GM10248 (cell line): ENCODE measurements around the gene TANC1.

Experiments
- CTCF ChIA-PET: fragments of 300-600 bp; sonication (Branson Sonifier 250); formaldehyde crosslinking; extraction: SDS; loops from one replicate; lab custom pipeline; 2021; ENCODE audit warnings: antibody characterized with exemption; lab: Yijun Ruan, JAX
- POLR2A ChIA-PET: fragments of 350-650 bp; sonication (Branson Sonifier 250); formaldehyde crosslinking; extraction: SDS; loops from one replicate; lab custom pipeline; 2020; ENCODE audit warnings: antibody characterized with exemption; lab: Yijun Ruan, JAX
- DNase-seq: peaks from one replicate; pipeline ENCODE4 v3.0.0; 2012; ENCODE audit errors: extremely low spot score
- TF ChIP-seq, protein P1 (sequence below): IDR thresholded peaks from 2 replicates; pipeline ENCODE4 v1.5.1; 2012; ENCODE audit warnings: mild to moderate bottlenecking, low read depth; ENCODE audit errors: extremely low read depth, missing control alignments, control extremely low read depth

The TANC1 gene

DNA sequence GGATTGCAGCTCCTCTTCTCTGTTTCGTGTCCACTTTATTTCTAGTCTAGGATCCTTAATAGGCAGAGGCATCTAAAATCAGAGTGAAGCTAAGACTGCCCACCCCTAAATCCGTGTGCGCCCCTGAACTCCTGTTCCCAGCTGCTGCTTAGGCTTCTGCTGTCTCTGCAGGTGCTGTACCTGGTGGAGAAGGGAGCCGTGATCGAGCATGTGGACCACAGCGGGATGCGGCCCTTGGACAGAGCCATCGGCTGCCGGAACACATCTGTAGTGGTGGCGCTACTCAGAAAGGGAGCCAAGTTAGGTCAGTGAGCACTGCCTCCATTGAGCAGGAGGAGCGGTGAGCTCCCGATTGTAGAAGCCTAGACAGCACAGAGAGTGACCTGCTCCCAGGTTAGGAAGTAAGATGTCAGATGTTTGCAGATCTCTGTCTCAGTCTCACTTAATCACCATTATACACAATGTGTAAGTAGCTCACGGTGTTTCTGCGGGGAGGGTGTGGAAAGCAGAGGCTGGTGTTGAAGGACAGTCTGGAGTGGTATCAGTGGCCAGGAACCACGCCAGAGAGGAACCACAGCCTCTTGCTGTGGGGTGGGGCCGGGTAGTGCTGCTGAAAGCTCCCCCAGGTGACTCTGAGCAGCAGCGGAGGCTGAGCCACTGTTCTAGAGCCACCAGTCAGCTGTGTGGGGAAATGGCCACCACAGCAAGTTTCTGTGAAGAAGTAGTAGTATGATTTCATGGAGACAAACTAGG is 255.8 kb downstream of the TANC1 start:
- ChIA-PET POLR2A (no interaction called here), CTCF (interaction anchor here (1.1 to 1.9 kb wide), 4 partner anchors 9 to 25 kb away, joined by 3 to 4 read pairs (median 4); no protein-coding TSS in a partner anchor)
- peak; percentile 4 for DNase-seq
- TF ChIP-seq, protein P1, sequence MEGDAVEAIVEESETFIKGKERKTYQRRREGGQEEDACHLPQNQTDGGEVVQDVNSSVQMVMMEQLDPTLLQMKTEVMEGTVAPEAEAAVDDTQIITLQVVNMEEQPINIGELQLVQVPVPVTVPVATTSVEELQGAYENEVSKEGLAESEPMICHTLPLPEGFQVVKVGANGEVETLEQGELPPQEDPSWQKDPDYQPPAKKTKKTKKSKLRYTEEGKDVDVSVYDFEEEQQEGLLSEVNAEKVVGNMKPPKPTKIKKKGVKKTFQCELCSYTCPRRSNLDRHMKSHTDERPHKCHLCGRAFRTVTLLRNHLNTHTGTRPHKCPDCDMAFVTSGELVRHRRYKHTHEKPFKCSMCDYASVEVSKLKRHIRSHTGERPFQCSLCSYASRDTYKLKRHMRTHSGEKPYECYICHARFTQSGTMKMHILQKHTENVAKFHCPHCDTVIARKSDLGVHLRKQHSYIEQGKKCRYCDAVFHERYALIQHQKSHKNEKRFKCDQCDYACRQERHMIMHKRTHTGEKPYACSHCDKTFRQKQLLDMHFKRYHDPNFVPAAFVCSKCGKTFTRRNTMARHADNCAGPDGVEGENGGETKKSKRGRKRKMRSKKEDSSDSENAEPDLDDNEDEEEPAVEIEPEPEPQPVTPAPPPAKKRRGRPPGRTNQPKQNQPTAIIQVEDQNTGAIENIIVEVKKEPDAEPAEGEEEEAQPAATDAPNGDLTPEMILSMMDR = no peak

DNA sequence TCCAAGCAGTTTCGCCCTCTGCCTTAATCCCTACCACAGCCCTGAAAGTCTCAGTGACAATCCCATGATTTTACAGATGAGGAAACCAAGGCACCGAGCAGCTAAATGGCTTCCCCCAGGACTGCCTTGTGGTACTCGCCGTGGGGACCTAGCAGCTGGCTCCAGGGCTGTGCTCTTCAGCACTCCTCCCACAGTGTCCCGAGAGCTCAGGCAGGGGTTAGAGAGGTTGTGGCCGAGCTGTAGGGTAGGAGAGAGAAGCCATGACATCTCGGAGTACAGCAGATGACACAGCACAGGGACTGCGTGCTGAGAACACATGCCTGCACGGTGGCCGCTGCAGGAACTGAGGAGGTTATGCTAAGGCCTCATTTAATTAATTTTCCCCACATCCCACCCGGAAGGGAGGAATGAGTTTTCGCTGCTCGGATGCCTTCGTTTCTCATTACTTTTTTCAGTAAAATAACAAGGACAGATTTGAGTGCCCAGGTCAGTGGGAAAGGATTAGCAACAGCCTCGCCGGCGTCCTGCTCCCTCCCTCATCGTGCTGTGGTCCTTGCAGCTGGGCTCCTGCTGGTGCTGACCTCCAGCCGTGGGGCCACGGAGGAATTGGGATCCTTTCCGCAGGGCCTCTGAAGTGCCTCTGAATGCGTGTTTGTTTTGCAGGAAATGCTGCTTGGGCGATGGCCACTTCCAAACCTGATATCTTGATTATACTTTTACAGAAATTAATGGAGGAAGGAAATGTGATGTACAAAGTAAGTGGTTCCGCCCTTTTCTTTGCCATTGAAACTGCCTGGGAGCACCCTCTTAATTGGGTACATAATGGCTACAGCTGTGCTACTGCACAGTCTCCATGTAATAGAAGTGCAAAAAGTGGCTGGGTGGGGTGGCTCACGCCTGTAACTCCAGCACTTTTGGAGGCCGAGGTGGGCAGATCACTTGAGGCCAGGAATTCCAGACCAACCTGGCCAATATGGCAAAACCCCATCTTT is 256.9 kb downstream of the TANC1 start:
- peak; percentile 6 for DNase-seq
- TF ChIP-seq, protein P1 = no peak
- POLR2A ChIA-PET = no interaction called here
- CTCF ChIA-PET = interaction anchor here (1.1 to 1.9 kb wide), 3 partner anchors 10 to 26 kb away, joined by 3 to 4 read pairs (median 3); no protein-coding TSS in a partner anchor

DNA sequence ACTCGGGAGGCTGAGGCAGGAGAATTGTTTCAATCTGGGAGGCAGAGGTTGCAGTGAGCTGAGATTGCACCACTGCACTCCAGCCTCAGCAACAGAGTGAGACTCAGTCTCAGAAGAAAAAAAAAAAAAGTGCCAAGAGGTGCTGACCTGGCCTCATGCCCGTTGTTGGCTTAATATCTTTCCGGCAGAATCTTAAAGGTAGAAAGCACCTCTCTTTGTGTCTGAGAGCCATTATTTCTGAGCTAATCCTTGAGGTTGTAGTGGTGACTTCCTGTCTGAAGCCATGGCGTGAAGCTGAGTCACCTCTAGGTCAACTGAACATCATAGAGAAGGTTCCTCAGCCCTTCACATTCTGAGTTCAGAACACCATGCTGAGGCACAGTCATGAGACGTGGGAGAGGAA is 257.6 kb downstream of the TANC1 start:
- ChIA-PET POLR2A (no interaction called here), CTCF (interaction anchor here (1.2 to 1.5 kb wide), 3 partner anchors 11 to 37 kb away, joined by 3 to 4 read pairs (median 3); no protein-coding TSS in a partner anchor)
- TF ChIP-seq, protein P1 = no peak
- DNase-seq = peak; percentile 31

DNA sequence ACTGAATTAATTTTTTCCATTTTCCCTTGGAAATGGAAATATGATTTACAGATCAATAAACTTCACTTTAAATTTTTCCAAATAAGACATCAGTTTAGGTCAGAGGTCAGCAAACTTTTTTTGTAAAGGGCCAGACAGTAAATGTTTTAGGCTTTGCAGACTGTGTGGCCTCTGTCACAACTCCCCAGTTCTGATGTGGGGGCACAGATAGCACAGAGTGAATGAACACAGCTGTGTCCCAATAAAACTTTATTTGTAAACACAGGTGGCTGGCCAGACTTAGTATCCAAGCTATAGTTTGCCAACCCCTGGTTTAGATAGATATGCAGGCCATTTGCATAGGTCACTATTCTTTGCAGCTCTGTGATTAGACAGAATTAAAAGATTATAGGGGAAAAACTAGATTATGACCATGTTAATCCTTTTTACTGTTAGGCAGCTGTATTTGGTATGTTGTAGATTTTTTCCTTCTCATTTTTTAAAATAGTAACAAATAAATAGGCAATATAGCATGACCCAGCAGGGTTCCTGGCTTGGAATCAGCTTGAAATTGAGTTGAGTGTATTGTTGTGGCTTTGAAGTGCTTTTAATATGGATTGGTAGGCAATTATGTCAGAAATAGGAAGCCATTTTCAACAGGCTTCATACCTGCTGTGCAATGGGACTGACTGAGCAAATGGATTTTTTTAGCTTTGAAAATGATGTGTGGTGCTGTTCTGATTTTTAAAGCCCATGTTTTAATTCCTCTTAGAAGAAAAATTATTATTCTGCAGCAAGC is 258.4 kb downstream of the TANC1 start:
- CTCF ChIA-PET = interaction anchor here (1.1 to 1.5 kb wide), 5 partner anchors 11 to 257 kb away, joined by 3 to 5 read pairs (median 3); no protein-coding TSS in a partner anchor
- TF ChIP-seq, protein P1 = no peak
- no peak for DNase-seq
- POLR2A ChIA-PET = no interaction called here

DNA sequence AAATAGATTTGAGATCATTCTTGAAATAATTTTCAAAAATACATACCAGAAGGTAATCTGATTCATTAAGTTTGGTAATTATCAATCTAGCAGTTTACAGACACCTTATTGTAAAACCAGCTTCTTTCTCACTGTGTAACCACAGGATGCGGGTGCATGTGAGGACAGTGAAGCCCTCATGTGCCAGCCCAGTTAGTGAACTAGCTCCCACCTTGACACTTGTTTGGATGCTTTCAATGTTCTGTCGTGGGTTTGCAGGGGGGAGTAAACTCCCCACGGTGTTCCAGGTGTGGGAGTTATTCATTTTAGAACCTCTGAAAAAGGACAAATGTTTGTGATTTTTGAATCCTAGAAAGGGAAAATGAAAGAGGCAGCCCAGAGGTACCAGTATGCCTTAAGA is 259.0 kb downstream of the TANC1 start:
- ChIA-PET CTCF (interaction anchor here (1.1 to 1.5 kb wide), 4 partner anchors 17 to 257 kb away, joined by 3 to 5 read pairs (median 4); no protein-coding TSS in a partner anchor), POLR2A (no interaction called here)
- TF ChIP-seq, protein P1 = no peak
- DNase-seq = no peak
